Lower leg skin (tissue), 3 donors: ENCODE results near the gene GRB7.

Source experiments
- CTCF ChIP-seq, 3 donors: fragments of 450-650 bp; IDR thresholded peaks; one replicate each; pipeline ENCODE4 v1.5.1; 2016; ENCODE audit warnings: antibody characterized with exemption in 3 of 3, mild to moderate bottlenecking in 3 of 3, moderate library complexity in 2 of 3
- POLR2A ChIP-seq, 2 donors: fragments of 450-650 bp; IDR thresholded peaks; one replicate each; pipeline ENCODE4 v1.6.1; 2016 to 2017; ENCODE audit warnings: antibody characterized with exemption in 2 of 2, mild to moderate bottlenecking in 1 of 2, moderate library complexity in 1 of 2

- no peak for TF ChIP-seq CTCF (IDR thresholded peaks at IDR 0.05)
- no peak for TF ChIP-seq POLR2A (IDR thresholded peaks at IDR 0.05)
These were observed 797 bp downstream of the GRB7 start for GRCh38 chr17:39738568-39738901.
